Embryonic facial prominence (tissue), 1 donor: ENCODE measurements around the gene SLC34A1.
"Not testable (repeated sequence)": the region's sequence is repeated elsewhere in the genome, so short reads cannot be mapped to it uniquely, and the experiment has no call there.

Experiments used
- DNase-seq: peaks from one replicate; pipeline ENCODE4 v3.0.0-alpha.2; 2016; ENCODE audit errors: extremely low spot score

SLC34A1 gene

GRCh38 chr5:177384134-177384533, at the start of gene SLC34A1:
TSS of gene SLC34A1 (plus strand) at chr5:177384434. CDS start at chr5:177385742, 1,308 bp downstream.
- no peak for DNase-seq

GRCh38 chr5:177334781-177335700, 49.2 kb upstream of the SLC34A1 start:
- DNase-seq, result no peak

GRCh38 chr5:177335701-177336065, 48.6 kb upstream of the SLC34A1 start:
- no peak for DNase-seq

- DNase-seq, result no peak
Measured at GRCh38 chr5:177336112-177336511, 48.1 kb upstream of the SLC34A1 start.

- no peak for DNase-seq
Measured at GRCh38 chr5:177336603-177337494, 47.4 kb upstream of the SLC34A1 start.

GRCh38 chr5:177338251-177339106, 45.8 kb upstream of the SLC34A1 start:
- DNase-seq, result no peak

- DNase-seq, result no peak
Measured at GRCh38 chr5:177339107-177339638, 45.1 kb upstream of the SLC34A1 start.

GRCh38 chr5:177343000-177343399, 41.2 kb upstream of the SLC34A1 start:
- DNase-seq, result not testable (repeated sequence)

GRCh38 chr5:177343777-177344176, 40.5 kb upstream of the SLC34A1 start:
- no peak for DNase-seq

GRCh38 chr5:177344891-177345290, 39.3 kb upstream of the SLC34A1 start:
- DNase-seq, result no peak

- DNase-seq, result no peak
Measured at GRCh38 chr5:177346820-177347219, 37.4 kb upstream of the SLC34A1 start.

- DNase-seq, result no peak
Measured at GRCh38 chr5:177347699-177348098, 36.5 kb upstream of the SLC34A1 start.

GRCh38 chr5:177349362-177349647, 34.9 kb upstream of the SLC34A1 start:
- DNase-seq, result no peak

GRCh38 chr5:177349762-177350161, 34.5 kb upstream of the SLC34A1 start:
- DNase-seq, result no peak

GRCh38 chr5:177350776-177351391, 33.4 kb upstream of the SLC34A1 start:
- DNase-seq, result no peak

GRCh38 chr5:177351392-177352329, 32.6 kb upstream of the SLC34A1 start, which contains the start of gene LMAN2:
TSS of gene LMAN2 (minus strand) at chr5:177351668. CDS start at chr5:177351647, 21 bp downstream.
- peak; percentile 95 for DNase-seq

- DNase-seq, result no peak
Measured at GRCh38 chr5:177353093-177353492, 31.1 kb upstream of the SLC34A1 start.

GRCh38 chr5:177354256-177354655, 30.0 kb upstream of the SLC34A1 start:
- no peak for DNase-seq

- no peak for DNase-seq
Measured at GRCh38 chr5:177354711-177355110, 29.5 kb upstream of the SLC34A1 start.
